K562 (cell line): ENCODE results near the gene TECTA. TPM values are rescaled to one million over a fixed set of nuclear protein-coding genes. Genes with fewer than 3 reads are reported as not detected.

Source experiments
- CREB3 ChIP-seq: fragments of 450-650 bp; conservative IDR thresholded peaks from 2 replicates; pipeline ENCODE4 v1.6.1; 2016; ENCODE audit warnings: missing genetic modification characterization, low read depth, mild to moderate bottlenecking, missing compliant biosample characterization, moderate library complexity
- CSDE1 ChIP-seq, 2 experiments: fragments of 450-650 bp; IDR thresholded peaks; 2 replicates each; pipeline ENCODE4 v1.6.1; 2016; ENCODE audit warnings: mild to moderate bottlenecking in 1 of 2
- FIP1L1 ChIP-seq: fragments of 200-400 bp; formaldehyde crosslinking; IDR thresholded peaks from 2 replicates; pipeline ENCODE4 v1.6.1; 2018; ENCODE audit warnings: mild to moderate bottlenecking, low read depth, low read length; ENCODE audit not compliant: poor library complexity, severe bottlenecking
- HDAC6 ChIP-seq: IDR thresholded peaks from 2 replicates; pipeline ENCODE4 v1.6.1; 2012; ENCODE audit warnings: low read depth, mild to moderate bottlenecking, control low read depth, inconsistent platforms, low read length, moderate library complexity
- HLTF ChIP-seq: fragments of 450-650 bp; IDR thresholded peaks from 2 replicates; pipeline ENCODE4 v1.6.1; 2016
- HNRNPLL ChIP-seq: fragments of 200-400 bp; formaldehyde crosslinking; IDR thresholded peaks from 2 replicates; pipeline ENCODE4 v1.6.1; 2017; ENCODE audit warnings: low read length, low read depth, mild to moderate bottlenecking; ENCODE audit not compliant: poor library complexity, severe bottlenecking
- KDM5B ChIP-seq: fragments of 200-600 bp; sonication (generic); IDR thresholded peaks from 2 replicates; pipeline ENCODE4 v1.6.1; 2012; ENCODE audit warnings: low read depth, mild to moderate bottlenecking, moderate library complexity, low read length, control low read depth, inconsistent platforms; ENCODE audit not compliant: insufficient replicate concordance
- POU5F1 ChIP-seq: fragments of 150-350 bp; IDR thresholded peaks from 2 replicates; pipeline ENCODE4 v1.6.1; 2014; ENCODE audit warnings: borderline replicate concordance, low read length, low read depth, mild to moderate bottlenecking; ENCODE audit not compliant: partially characterized antibody
- RAD21 ChIP-seq, 2 experiments: fragments of 250-450 bp in 1 of 2; fragments of 450-650 bp in 1 of 2; sonication (Bioruptor Pico) in 1 of 2; formaldehyde crosslinking in 1 of 2; IDR thresholded peaks in 1 of 2; conservative IDR thresholded peaks in 1 of 2; 2 replicates each; pipeline versions ENCODE4 v1.4.0 to v1.8.0; 2020 to 2022; ENCODE audit warnings: mild to moderate bottlenecking in 2 of 2, moderate library complexity in 1 of 2
- SMC3 ChIP-seq: conservative IDR thresholded peaks from 2 replicates; pipeline ENCODE4 v1.6.1; 2011; ENCODE audit warnings: low read depth, low read length, improper control_type of control experiment; ENCODE audit not compliant: insufficient read depth
- ZNF518B ChIP-seq: fragments of 250-450 bp; sonication (Bioruptor Pico); IDR thresholded peaks from 2 replicates; pipeline ENCODE4 v1.5.0; 2021; ENCODE audit warnings: mild to moderate bottlenecking, moderate library complexity
- ZNF766 ChIP-seq: fragments of 200-800 bp; sonication (Bioruptor generic); conservative IDR thresholded peaks from 2 replicates; pipeline ENCODE4 v1.6.1; 2016; ENCODE audit warnings: missing genetic modification characterization, missing compliant biosample characterization
- ZNF77 ChIP-seq: fragments of 250-450 bp; sonication (Bioruptor Pico); IDR thresholded peaks from 2 replicates; pipeline ENCODE4 v1.5.0; 2020
- polyA plus RNA-seq, 8 experiments: library from polyadenylated mRNA; depleted of rRNA in 4 of 8; stranded (reverse) in 5 of 8; unstranded in 3 of 8; fragments of >200 nt; fragmentation: Nextera tagmentation in 2 of 8; fragmentation: Illumina TruSeq in 1 of 8; extraction: Ambion mirVana in 2 of 8; extraction: Trizol in 1 of 8; gene quantifications; 2 replicates each; pipeline versions ENCODE4 v1.2.1 to v1.2.3, GENCODE V29; 2011 to 2014; ENCODE audit warnings: inconsistent platforms in 1 of 8, missing spikeins in 1 of 8
- total RNA-seq, 7 experiments: library from RNA; depleted of rRNA in 6 of 7; stranded (reverse); fragments of >200 nt in 6 of 7; fragmentation: Illumina TruSeq in 2 of 7; extraction: Trizol in 2 of 7; gene quantifications; 2 replicates each; pipeline versions ENCODE4 v1.2.1 to v1.2.3, GENCODE V29; 2011 to 2021; ENCODE audit warnings: low replicate concordance in 1 of 7
- TF ChIP-seq, protein P1 (sequence below), 3 experiments: IDR thresholded peaks in 2 of 3; conservative IDR thresholded peaks in 1 of 3; 2 replicates each; pipeline ENCODE4 v1.5.1; 2011 to 2012; ENCODE audit warnings: low read length in 3 of 3, mild to moderate bottlenecking in 3 of 3, control low read depth in 2 of 3, improper control_type of control experiment in 1 of 3, inconsistent platforms in 1 of 3, low read depth in 1 of 3, mixed read lengths in 1 of 3, moderate library complexity in 1 of 3; ENCODE audit not compliant: insufficient read depth in 2 of 3
- TF ChIP-seq, protein P2 (sequence below): fragments of 450-650 bp; formaldehyde crosslinking; IDR thresholded peaks from 2 replicates; pipeline ENCODE4 v1.4.0; 2020; ENCODE audit warnings: mild to moderate bottlenecking, moderate library complexity

TECTA gene
- total and polyA plus RNA-seq, 9 of the 15 experiments (the other 6 are each of a cell fraction or from before 2014, with no cell fraction given): under 0.01 to 0.04 (median 0.03) TPM; not detected in 5

- TF ChIP-seq, protein P1, sequence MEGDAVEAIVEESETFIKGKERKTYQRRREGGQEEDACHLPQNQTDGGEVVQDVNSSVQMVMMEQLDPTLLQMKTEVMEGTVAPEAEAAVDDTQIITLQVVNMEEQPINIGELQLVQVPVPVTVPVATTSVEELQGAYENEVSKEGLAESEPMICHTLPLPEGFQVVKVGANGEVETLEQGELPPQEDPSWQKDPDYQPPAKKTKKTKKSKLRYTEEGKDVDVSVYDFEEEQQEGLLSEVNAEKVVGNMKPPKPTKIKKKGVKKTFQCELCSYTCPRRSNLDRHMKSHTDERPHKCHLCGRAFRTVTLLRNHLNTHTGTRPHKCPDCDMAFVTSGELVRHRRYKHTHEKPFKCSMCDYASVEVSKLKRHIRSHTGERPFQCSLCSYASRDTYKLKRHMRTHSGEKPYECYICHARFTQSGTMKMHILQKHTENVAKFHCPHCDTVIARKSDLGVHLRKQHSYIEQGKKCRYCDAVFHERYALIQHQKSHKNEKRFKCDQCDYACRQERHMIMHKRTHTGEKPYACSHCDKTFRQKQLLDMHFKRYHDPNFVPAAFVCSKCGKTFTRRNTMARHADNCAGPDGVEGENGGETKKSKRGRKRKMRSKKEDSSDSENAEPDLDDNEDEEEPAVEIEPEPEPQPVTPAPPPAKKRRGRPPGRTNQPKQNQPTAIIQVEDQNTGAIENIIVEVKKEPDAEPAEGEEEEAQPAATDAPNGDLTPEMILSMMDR (IDR thresholded peaks at IDR 0.05 in 2 of 3, conservative IDR thresholded peaks at IDR 0.05 in 1 of 3; ENCODE audit: insufficient read depth in 2 of 3, low read depth in 1 of 3, low read length in 3 of 3): peak; percentile 50 to 69 (median 50); a peak in 5 of 6 replicates
- TF ChIP-seq HDAC6: no peak
- no peak for TF ChIP-seq FIP1L1
- TF ChIP-seq ZNF77 (CRISPR knock-in tag): no peak
- TF ChIP-seq SMC3: 0 out of 2 replicates have a peak, but pooled peaks have one; percentile 19
- no peak for TF ChIP-seq ZNF518B (CRISPR knock-in tag)
- no peak for TF ChIP-seq CREB3 (tag)
- TF ChIP-seq HLTF: no peak
- TF ChIP-seq, protein P2, sequence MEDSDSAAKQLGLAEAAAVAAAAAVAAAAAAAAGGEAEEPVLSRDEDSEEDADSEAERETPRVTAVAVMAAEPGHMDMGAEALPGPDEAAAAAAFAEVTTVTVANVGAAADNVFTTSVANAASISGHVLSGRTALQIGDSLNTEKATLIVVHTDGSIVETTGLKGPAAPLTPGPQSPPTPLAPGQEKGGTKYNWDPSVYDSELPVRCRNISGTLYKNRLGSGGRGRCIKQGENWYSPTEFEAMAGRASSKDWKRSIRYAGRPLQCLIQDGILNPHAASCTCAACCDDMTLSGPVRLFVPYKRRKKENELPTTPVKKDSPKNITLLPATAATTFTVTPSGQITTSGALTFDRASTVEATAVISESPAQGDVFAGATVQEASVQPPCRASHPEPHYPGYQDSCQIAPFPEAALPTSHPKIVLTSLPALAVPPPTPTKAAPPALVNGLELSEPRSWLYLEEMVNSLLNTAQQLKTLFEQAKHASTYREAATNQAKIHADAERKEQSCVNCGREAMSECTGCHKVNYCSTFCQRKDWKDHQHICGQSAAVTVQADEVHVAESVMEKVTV (CRISPR knock-in tag): 0 out of 2 replicates have a peak, but pooled peaks have one; percentile 30
- peak; percentile 58 to 71 for TF ChIP-seq RAD21 (CRISPR knock-in tag; conservative IDR thresholded peaks at IDR 0.05 in 1 of 2, IDR thresholded peaks at IDR 0.05 in 1 of 2)
- no peak for TF ChIP-seq CSDE1 (IDR thresholded peaks at IDR 0.05)
- TF ChIP-seq ZNF766: no peak
- no peak for TF ChIP-seq HNRNPLL
- TF ChIP-seq KDM5B: no peak
- TF ChIP-seq POU5F1: no peak
Observed at GRCh38 chr11:121112498-121113455, 11.7 kb downstream of the TECTA start (continued).
